GM12873 (cell line): ENCODE measurements around the gene GPC5.

Source experiments
- CTCF ChIP-seq: IDR thresholded peaks from 2 replicates; pipeline ENCODE4 v1.5.1; 2012; ENCODE audit warnings: low read depth, mild to moderate bottlenecking, moderate library complexity, low read length, control low read depth; ENCODE audit not compliant: insufficient read depth; ENCODE audit errors: missing control alignments

Gene GPC5

GRCh38 chr13:91593456-91593855 is 195.0 kb downstream of the GPC5 start:
- no peak for TF ChIP-seq CTCF

DNA sequence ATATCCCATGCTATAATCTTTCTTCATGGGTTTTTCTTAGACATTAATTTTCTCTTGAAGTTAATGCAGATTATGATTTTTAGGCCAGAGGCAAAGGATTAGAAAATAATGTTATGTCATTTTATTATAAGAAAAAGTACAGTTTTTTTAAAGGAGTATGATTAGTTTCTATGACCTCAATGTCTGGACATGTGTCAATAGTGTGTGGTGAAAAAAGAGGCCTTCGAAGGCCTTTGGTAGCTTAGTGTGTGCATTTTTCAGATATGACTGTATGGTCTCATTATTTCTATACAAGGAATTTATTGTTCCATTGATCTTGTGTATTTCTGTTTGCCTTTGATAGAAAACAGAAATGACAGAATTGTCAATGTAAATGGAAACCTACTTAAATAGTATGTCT is 195.6 kb downstream of the GPC5 start:
- TF ChIP-seq CTCF, result no peak

- TF ChIP-seq CTCF, result no peak
Measured at GRCh38 chr13:91595677-91596076, 197.3 kb downstream of the GPC5 start.

- TF ChIP-seq CTCF, result no peak
Measured at GRCh38 chr13:91596842-91597241, 198.4 kb downstream of the GPC5 start.

DNA sequence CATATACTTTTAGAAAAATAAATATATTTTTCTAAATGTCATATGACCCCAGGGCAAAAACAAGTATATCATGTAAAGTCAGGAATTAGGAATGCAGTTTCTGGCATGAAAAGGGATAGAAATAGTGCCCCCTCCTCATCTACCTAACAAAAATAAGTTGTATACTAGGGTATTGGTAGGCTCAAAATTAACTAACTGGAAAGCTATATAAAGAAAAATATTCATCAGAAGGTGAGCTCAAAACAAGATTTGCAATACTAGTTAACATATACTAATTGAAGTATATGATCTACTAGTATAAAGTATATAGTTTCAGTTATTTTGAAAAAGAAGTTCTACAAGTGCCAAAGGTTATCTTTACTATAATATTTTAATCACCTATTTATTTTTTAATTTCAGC is 200.2 kb downstream of the GPC5 start:
- TF ChIP-seq CTCF, result no peak

GRCh38 chr13:91601273-91601672 is 202.9 kb downstream of the GPC5 start:
- no peak for TF ChIP-seq CTCF

GRCh38 chr13:91601807-91602206 is 203.4 kb downstream of the GPC5 start:
- no peak for TF ChIP-seq CTCF

GRCh38 chr13:91609353-91609752 is 210.9 kb downstream of the GPC5 start:
- no peak for TF ChIP-seq CTCF
